Stimulated activated CD4-positive, alpha-beta T cell treated with anti-CD3 and anti-CD28 coated beads, Interleukin-12 subunit alpha, Interleukin-12 subunit beta, amount 100 ng/mL, for 4 hours (primary cell): ENCODE measurements around the gene KLHL3.

Experiments used
- DNase-seq: peaks from one replicate; pipeline ENCODE4 v3.0.0-alpha.2; 2020

KLHL3 gene

GRCh38 chr5:137572042-137572695 lies 163.7 kb downstream of the KLHL3 start:
- no peak for DNase-seq

- no peak for DNase-seq
These were observed 165.8 kb downstream of the KLHL3 start for GRCh38 chr5:137570070-137570469.
